Measurements from ENCODE around the gene ZNF341. TPM values are rescaled to one million over a fixed set of nuclear protein-coding genes. Genes with fewer than 3 reads are reported as not detected.

Gene ZNF341
- total RNA-seq, 1 donor from 2014 or later, result 2.8 TPM

- DNase-seq (ENCODE audit: low spot score), result peak; percentile 100
- TF ChIP-seq, protein P1, sequence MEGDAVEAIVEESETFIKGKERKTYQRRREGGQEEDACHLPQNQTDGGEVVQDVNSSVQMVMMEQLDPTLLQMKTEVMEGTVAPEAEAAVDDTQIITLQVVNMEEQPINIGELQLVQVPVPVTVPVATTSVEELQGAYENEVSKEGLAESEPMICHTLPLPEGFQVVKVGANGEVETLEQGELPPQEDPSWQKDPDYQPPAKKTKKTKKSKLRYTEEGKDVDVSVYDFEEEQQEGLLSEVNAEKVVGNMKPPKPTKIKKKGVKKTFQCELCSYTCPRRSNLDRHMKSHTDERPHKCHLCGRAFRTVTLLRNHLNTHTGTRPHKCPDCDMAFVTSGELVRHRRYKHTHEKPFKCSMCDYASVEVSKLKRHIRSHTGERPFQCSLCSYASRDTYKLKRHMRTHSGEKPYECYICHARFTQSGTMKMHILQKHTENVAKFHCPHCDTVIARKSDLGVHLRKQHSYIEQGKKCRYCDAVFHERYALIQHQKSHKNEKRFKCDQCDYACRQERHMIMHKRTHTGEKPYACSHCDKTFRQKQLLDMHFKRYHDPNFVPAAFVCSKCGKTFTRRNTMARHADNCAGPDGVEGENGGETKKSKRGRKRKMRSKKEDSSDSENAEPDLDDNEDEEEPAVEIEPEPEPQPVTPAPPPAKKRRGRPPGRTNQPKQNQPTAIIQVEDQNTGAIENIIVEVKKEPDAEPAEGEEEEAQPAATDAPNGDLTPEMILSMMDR (IDR thresholded peaks at IDR 0.05), result no peak
- Mint-ChIP-seq H3K36me3 (ENCODE audit: low read depth) (peaks cover 6% of the 10 kb centered on the region), H3K4me1 (ENCODE audit: low read depth) (peaks cover 41% of the 10 kb centered on the region), H3K27ac (ENCODE audit: unreplicated experiment) (peak within 1 kb of the TSS; percentile 99), H3K4me3 (ENCODE audit: unreplicated experiment) (peak within 1 kb of the TSS; percentile 100), H3K9me3 (ENCODE audit: low read depth) (no peaks in the 10 kb centered on the region), H3K27me3 (ENCODE audit: low read depth) (no peaks in the 10 kb centered on the region)
These were observed 79.3 kb downstream of the ZNF341 start, which contains the start of gene CHMP4B for GRCh38 chr20:33810885-33811775. Gene CHMP4B (plus strand): TSS chr20:33811348. CDS start chr20:33811469, 121 bp downstream.

DNA sequence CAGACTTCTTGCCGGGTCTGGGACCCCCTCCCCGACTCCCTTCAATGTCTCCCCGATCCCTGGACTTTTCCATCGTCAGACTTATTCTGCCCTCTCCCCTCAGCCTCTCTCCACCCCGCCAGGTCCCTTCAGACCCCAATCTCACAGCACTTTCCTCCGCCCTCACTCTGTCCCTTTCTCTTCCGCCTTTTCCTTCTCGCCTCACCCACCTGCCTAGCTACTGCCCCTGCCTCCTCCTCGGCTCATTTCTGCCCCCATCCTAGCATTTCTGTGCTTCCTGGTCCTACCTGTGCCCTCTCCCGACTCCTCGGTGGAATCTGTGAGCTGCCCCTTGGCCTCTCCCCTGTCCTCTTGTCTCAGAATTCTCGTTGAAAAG is 80.0 kb downstream of the ZNF341 start:
- Mint-ChIP-seq H3K4me1 (ENCODE audit: low read depth) (peaks cover 44% of the 10 kb centered on the region), H3K36me3 (ENCODE audit: low read depth) (peaks cover 6% of the 10 kb centered on the region), H3K27ac (ENCODE audit: unreplicated experiment) (peak overlapping the region; percentile 99), H3K4me3 (ENCODE audit: unreplicated experiment) (peak overlapping the region; percentile 100), H3K27me3 (ENCODE audit: low read depth) (no peaks in the 10 kb centered on the region), H3K9me3 (ENCODE audit: low read depth) (no peaks in the 10 kb centered on the region)
- TF ChIP-seq, protein P1 (IDR thresholded peaks at IDR 0.05), result no peak
- no peak for DNase-seq (ENCODE audit: low spot score)

DNA sequence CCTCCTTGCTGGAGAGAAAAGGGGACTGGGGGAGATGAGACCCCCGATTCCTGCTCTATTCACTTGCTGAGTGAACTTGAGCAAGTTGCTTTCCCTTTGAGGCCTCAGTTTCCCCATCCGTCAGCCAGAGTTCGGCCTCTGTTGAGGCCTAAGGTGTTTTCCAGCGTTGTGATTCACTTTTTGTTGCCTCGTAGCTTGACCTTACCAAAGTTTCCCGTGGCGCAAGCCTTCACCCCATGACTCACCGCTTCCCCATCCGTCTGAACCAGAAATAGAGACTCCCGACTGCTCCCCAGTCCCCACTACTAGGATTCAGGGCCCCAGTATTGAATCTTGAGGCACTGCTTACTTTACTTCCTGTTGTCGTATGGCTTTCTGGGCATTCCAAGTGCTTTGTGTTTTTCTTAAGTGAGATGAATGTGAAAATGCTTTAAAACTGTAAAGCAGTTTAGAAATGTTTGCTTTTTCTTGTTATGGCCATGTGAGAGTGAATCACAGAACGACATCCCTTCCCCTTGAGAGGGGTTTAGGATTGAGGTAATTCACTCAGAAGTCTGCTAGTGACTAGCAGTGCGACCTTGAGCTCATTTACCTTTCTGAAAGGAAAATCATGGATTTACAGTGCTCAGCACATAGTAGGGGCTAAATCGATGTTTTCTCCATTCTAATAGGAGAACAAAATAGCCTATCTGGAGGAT is 80.5 kb downstream of the ZNF341 start:
- Mint-ChIP-seq H3K27me3 (ENCODE audit: low read depth) (no peaks in the 10 kb centered on the region), H3K4me3 (ENCODE audit: unreplicated experiment) (peak overlapping the region; percentile 100), H3K4me1 (ENCODE audit: low read depth) (peaks cover 50% of the 10 kb centered on the region), H3K9me3 (ENCODE audit: low read depth) (no peaks in the 10 kb centered on the region), H3K27ac (ENCODE audit: unreplicated experiment) (peak overlapping the region; percentile 99), H3K36me3 (ENCODE audit: low read depth) (peaks cover 6% of the 10 kb centered on the region)
- DNase-seq (ENCODE audit: low spot score), result no peak
- TF ChIP-seq, protein P1 (IDR thresholded peaks at IDR 0.05), result no peak

DNA sequence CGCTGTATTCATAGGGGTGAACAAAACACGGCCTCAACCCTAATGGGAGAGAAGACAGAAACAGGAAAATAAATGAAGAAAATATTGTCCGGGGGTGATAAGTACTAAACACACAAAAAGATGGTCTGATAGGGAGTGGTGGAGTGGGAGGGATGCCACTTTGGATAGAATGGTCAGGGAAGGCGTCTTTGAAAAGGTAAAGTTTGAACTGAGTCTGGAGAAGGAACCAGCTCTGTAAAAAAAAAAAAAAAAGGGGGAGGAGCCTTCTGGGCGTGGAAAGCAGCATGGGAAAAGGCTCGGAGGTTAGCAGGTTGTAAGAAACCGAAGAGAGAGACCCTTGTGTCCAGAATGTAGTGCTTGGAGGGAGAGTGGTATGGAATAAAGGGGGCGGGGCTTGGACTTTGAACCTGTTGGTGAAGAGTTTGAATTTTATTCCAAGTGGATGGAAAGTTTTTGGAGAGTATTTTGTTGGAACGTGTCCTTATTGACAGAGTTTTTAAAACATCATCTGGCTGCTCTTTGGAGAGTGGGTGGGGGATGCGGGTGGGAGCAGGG is 81.2 kb downstream of the ZNF341 start:
- Mint-ChIP-seq H3K4me3 (ENCODE audit: unreplicated experiment) (peak overlapping the region; percentile 100), H3K4me1 (ENCODE audit: low read depth) (peaks cover 56% of the 10 kb centered on the region), H3K36me3 (ENCODE audit: low read depth) (peaks cover 6% of the 10 kb centered on the region), H3K27ac (ENCODE audit: unreplicated experiment) (peak overlapping the region; percentile 99), H3K27me3 (ENCODE audit: low read depth) (no peaks in the 10 kb centered on the region), H3K9me3 (ENCODE audit: low read depth) (no peaks in the 10 kb centered on the region)
- DNase-seq (ENCODE audit: low spot score), result no peak
- TF ChIP-seq, protein P1 (IDR thresholded peaks at IDR 0.05), result no peak

- peak overlapping the region; percentile 75 for H3K27ac Mint-ChIP-seq (ENCODE audit: unreplicated experiment)
- TF ChIP-seq, protein P1 (IDR thresholded peaks at IDR 0.05), result no peak
- DNase-seq (ENCODE audit: low spot score), result no peak
- H3K9me3 Mint-ChIP-seq (ENCODE audit: low read depth), result no peaks in the 10 kb centered on the region
- H3K36me3 Mint-ChIP-seq (ENCODE audit: low read depth), result peaks cover 6% of the 10 kb centered on the region
- no peaks in the 10 kb centered on the region for H3K27me3 Mint-ChIP-seq (ENCODE audit: low read depth)
- no peak overlapping the region for H3K4me3 Mint-ChIP-seq (ENCODE audit: unreplicated experiment)
- peaks cover 58% of the 10 kb centered on the region for H3K4me1 Mint-ChIP-seq (ENCODE audit: low read depth)
These were observed 82.5 kb downstream of the ZNF341 start for GRCh38 chr20:33814238-33814712.

Measured in chondrocyte (in vitro differentiated cells).